HCT116 (cell line): ENCODE data around the gene YAP1.
A peak's percentile ranks its signal among the peaks of the same experiment; 100 is the strongest.

ENCODE experiments used
- CEBPB ChIP-seq: IDR thresholded peaks from 2 replicates; pipeline ENCODE4 v1.6.1; 2012; ENCODE audit warnings: low read depth
- CTCF ChIP-seq, 3 experiments: fragments of 200-600 bp in 1 of 3; sonication (generic) in 1 of 3; IDR thresholded peaks in 2 of 3; conservative IDR thresholded peaks in 1 of 3; 2 replicates each; pipeline ENCODE4 v1.5.1; 2012 to 2017; ENCODE audit warnings: low read depth in 2 of 3, low read length in 2 of 3, antibody characterized with exemption in 1 of 3, borderline replicate concordance in 1 of 3, control low read depth in 1 of 3, mild to moderate bottlenecking in 1 of 3, mixed read lengths in 1 of 3, mixed run types in 1 of 3, moderate library complexity in 1 of 3; ENCODE audit not compliant: insufficient read depth in 1 of 3
- EZH2 ChIP-seq: fragments of 200-600 bp; sonication (generic); IDR thresholded peaks from 2 replicates; pipeline ENCODE4 v1.6.1; 2017; ENCODE audit warnings: antibody characterized with exemption, mixed run types
- EZH2phosphoT487 ChIP-seq: fragments of 200-600 bp; IDR thresholded peaks from 2 replicates; pipeline ENCODE4 v1.6.1; 2018; ENCODE audit warnings: antibody characterized with exemption, borderline replicate concordance
- JUND ChIP-seq: IDR thresholded peaks from 2 replicates; pipeline ENCODE4 v1.6.1; 2012
- POLR2A ChIP-seq: IDR thresholded peaks from 2 replicates; pipeline ENCODE4 v1.7.0; 2011; ENCODE audit warnings: borderline replicate concordance; ENCODE audit not compliant: insufficient read depth, insufficient read length; ENCODE audit errors: extremely low read depth
- ZFX ChIP-seq: fragments of 450-650 bp; IDR thresholded peaks from 2 replicates; pipeline ENCODE4 v1.6.1; 2017
- TF ChIP-seq, protein P1 (sequence below): IDR thresholded peaks from 2 replicates; pipeline ENCODE4 v1.6.1; 2012
- TF ChIP-seq, protein P2 (sequence below): IDR thresholded peaks from 2 replicates; pipeline ENCODE4 v1.6.1; 2012

GRCh38 chr11:102079625-102080024 lies 30.6 kb upstream of the YAP1 start:
- no peak for TF ChIP-seq CTCF (IDR thresholded peaks at IDR 0.05 in 2 of 3, conservative IDR thresholded peaks at IDR 0.05 in 1 of 3; ENCODE audit: borderline replicate concordance in 1 of 3, insufficient read depth in 1 of 3, low read depth in 2 of 3, low read length in 2 of 3)
- no peak for TF ChIP-seq EZH2
- TF ChIP-seq EZH2phosphoT487: no peak
- TF ChIP-seq, protein P1, sequence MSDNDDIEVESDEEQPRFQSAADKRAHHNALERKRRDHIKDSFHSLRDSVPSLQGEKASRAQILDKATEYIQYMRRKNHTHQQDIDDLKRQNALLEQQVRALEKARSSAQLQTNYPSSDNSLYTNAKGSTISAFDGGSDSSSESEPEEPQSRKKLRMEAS: no peak
- TF ChIP-seq JUND: 0 out of 2 replicates have a peak, but pooled peaks have one; percentile 23
- no peak for TF ChIP-seq POLR2A
- no peak for TF ChIP-seq ZFX
- TF ChIP-seq, protein P2, sequence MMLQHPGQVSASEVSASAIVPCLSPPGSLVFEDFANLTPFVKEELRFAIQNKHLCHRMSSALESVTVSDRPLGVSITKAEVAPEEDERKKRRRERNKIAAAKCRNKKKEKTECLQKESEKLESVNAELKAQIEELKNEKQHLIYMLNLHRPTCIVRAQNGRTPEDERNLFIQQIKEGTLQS: no peak
- no peak for TF ChIP-seq CEBPB
